Non-pigmented ciliary epithelial cell (primary cell): ENCODE data around the gene NUMA1.

Experiments
- DNase-seq: peaks from one replicate; pipeline ENCODE4 v3.0.0-alpha.2; 2010; ENCODE audit warnings: low read depth

Gene NUMA1

DNA sequence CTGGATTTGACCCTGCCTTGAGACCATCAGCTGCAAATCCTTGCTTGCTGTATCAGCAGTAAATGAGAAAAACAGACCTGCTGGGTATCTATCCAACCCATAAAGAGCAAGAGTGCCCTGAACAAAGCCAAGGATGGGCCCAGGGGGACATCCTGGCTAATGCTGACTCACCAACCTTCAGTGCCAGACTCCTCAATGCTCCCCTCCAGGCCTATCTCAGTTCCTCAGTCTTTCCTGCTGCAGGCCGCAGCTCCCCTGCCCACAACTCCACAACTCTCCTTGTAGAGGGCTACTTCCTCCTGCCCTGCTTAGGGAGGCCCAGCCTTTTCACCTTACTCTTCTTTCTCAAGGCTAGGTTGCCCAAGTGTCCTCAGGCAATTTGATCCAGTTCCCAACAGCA is 20.1 kb upstream of the NUMA1 start:
- no peak for DNase-seq

DNA sequence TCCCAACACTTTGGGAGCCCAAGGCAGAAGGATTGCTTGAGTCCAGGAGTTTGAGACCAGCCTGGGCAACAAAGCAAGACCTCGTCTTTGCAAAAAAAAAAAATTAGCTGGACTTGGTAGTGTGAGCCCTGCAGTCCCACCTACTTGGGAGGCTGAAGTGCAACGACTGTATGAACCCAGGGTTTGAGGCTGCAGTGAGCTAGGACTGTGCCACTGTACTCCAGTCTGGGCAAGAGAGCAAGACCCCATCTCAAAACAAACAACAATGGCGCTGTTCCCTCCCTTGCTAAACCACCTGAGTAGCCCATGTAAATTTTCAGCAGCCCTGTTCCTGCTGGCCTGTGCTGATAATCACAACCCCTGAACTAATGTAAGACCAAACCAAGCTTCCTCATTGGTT is 19.7 kb upstream of the NUMA1 start:
- DNase-seq = no peak

DNA sequence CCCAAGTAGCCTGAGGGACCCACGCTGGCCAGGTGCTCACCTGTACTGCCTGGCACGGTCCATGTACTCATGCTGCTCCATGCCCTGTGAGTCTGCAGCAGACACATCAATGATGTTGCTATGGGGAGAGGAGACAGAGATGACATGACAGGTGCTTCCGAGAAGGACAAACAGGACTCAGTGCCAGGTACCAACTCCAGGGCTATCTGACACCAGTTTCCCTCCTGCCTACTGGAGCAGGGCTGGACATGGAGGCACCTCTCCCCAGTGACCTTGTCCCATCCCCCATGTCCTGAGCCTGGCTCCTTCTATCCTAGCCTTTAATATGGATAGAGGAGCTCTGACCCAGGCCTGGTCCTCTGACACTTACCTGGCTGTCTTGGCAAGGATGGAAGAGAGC is 18.4 kb upstream of the NUMA1 start:
- no peak for DNase-seq

DNA sequence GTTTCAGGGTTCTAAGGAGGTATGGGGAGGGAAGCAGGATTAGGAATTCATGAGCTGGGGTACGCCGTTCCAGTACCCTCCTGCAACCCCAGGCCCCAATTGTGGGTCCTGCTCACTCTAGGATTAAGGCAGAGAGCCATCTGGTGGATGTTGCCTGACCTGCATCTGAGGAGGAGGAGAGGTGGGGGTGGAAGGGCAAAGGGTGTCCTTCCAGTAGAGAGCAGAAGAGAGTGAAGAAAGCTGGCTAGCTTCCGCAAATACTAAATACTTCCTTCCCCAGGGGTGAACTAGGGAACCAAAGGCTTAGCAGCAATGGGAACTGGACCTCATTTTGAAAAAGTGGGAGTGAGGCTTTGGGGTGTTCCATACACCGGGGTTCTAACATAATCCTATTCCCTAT is 10.9 kb upstream of the NUMA1 start:
- DNase-seq = no peak

DNA sequence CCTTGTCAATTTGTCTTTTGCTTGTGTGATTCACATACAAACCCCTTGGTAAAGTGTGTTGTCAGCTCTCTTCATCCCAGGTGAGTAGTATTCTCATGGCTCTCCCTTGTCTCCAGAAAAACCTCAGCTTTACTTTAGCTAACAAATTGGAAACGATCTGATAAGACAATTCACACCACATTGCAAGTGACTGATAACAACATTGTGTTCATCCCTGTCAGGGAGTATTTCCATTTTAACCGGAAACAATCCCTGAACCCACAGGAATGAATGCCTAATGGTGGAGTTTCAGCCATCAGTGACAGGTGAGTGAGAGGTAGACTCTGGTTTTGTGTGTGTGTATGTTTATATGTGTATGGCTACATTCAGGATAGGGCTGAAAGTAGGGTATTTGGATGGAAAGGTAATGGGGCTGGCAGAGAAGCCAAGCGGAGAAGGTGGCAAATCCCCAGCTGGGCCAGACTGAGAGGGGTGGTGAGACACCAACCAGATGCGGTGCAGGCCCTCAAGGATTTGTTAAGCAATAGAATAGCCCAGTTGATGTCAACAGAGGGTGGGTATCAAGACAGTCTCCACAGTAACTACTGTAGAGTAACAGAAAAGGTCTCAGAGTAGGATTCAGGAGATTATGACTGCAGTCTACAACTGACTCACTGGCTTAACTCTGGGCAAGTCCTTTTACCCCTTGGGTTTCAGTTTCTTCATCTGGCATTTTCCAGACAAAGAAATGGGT is 7.9 kb upstream of the NUMA1 start:
- no peak for DNase-seq

DNA sequence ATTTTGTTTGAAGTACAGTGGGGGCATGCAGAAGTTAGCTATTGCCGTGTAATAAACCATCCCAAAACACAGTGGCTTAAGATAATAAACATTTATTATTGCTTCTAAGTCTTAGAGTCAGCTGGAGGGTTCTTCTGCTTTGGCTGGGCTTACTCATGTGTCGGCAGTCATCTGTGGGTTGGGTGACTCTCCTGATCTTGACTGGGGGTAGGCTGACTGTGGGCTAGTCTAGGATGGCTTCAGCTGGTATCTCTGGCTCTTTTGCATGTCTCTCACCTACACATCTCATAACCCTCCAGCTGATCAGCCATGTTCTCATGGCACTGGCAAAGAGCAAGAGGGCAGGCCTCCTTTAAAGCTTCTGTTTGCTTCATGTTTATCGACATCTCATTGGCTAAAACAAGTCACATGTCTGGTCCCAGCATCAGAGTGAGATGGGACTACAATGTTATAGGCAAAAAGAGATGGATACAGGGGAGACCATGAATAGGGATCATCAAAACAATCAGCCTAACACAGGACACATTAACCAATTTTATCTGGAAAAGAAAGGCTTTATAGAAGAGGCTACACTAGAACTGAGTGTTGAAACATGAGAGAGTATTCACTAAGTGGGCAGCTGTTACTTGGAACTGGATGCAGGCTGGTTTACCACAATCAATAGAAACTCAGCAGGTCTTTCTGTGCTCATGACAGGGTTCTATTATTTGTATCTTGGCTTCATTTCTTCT is 5.4 kb upstream of the NUMA1 start:
- no peak for DNase-seq

DNA sequence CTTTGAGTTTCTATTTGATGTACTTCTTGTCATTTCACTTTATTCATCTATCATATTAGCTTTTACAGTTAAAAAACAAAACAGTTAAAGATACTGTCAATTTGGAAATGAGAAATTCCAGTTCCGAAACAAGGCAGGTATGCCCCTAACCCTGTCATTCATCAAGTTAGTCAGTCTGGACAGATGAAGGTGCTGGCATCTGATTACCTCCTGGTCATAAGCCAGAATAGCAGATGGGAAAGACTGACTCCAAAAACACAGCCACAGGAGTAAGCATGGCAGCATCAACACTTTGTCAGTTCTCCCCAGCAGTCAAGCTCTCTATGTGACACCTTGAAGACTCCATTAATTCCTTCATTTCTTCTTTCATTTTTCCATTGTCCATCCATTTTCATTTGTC is 4.6 kb upstream of the NUMA1 start:
- DNase-seq = no peak

DNA sequence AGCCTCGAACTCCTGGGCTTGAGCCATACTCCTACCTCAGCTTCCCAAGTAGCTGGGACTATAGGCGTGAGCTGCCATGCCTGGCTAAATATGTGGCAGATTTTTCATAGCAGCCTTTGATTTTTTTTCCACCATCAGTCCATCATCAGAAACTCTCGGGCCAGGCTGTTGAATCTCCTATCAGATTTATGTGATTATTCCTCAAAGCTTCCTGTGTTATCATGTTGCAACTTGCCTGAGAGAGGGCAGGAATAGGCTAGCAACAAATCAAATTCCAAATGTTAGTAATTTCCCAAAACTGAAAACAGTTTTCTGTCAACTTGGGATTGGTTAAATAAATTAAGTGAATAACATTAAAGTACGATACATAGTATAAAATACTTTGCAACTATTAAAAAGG is 3.7 kb upstream of the NUMA1 start:
- no peak for DNase-seq

DNA sequence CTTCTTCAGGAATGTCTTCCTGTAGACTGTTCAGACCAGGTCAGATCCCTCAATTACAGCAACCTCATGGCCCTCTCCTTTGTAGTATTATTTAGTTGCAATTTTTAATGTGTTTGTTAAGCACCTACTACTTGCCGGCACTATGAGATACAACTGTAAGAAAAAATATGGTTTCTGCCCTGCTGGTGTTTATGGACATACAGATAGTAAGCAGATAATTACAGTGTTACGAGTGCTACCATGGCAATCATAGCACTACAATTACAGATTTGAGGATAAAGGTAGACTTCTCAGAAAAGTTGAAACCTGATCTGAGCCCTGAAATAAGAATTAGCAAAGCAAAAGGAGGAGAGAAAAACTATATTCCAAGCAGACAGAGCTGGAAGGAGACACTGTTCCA is 3.1 kb upstream of the NUMA1 start:
- DNase-seq = no peak

DNA sequence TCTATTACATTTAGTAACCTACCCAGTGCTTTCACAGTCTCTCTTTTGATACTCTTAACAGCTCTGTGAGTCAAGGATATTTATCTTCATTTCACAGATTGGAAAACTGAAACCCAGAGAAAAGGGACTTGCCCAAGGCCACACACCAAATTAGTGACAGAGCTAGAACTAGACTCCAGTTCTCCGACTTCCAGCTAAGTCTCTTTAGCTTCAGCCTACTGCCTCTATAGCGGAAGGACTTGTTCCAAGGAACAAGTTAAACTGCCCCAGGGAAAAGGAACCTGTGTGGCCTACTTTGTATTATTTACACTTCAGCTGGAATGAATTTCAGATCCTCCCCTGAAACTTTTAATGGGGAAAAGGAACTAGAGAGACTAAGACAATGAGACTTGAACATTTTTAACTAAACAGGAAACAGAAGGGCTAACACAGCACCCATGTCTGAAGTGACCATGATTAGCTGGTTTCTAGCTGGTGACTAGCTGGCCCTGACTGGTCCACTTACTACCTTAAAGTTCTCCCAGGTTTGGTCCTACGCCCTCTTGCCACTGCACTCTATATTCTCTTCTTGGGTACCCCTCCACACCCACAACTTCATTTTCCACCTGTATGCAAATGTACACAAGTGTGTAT is 1.6 kb upstream of the NUMA1 start:
- no peak for DNase-seq

DNA sequence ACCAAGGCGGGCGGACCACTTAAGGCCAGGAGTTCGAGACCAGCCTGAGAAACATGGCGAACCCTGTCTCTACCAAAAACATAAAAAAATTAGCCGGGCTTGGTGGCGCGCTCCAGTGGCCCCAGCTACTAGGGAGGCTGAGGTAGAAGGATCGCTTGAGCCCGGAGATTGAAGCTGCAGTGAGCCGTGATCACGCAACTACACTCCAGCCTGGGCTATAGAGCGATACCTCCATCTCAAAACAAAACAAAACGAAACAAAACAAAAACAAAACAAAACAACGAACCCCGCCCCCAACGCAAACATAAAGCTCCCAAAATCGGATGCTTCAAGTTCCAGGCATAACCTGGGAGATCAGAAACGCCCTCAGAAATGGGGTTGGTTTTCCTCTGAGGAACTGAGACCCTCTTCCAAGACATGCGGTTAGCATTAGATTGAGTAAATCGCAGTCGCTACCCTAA is 872 bp upstream of the NUMA1 start:
- DNase-seq = no peak

DNA sequence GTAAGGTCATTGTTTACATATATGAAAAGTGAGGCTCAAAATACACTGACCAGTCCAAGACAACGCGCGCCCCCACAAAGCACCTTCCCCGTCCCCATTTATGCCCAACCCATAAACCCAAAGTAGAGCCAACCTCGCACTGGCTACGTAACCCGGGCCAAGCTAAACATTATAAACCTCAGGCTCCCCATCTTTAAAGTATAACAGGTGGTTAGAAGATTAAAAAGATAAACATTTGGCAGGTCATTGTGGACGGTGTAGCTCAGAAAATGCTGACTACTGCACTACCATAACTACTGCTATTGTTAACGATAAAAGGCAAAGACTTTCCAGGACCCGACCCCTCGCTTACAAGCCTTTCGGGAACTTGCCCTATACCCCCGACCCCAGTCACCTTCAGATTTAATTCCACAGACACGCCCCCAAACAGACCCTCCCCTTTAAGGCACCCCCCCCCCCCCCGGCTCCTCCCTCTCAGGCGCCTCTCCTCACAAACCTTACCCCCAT is 470 bp downstream of the NUMA1 start:
- DNase-seq = no peak

DNA sequence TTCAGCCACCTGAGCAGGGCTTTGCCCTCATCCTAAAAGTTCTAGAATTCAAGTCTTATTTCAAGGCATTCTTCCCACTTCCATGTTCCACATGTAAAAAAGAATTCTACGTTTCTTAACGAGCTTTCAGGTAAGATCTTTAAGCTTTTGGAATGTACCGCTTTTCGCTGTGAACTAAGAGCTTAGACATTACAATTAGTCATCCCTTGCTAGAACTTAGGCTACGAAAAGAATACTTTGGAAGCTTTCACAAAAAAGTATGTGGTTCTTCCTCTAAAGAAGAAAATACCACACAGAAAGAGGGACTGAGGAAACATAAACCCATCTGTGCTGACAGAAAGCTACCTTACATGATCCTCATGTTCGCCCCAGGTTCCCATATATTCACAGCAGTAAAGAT is 1.9 kb downstream of the NUMA1 start:
- no peak for DNase-seq

DNA sequence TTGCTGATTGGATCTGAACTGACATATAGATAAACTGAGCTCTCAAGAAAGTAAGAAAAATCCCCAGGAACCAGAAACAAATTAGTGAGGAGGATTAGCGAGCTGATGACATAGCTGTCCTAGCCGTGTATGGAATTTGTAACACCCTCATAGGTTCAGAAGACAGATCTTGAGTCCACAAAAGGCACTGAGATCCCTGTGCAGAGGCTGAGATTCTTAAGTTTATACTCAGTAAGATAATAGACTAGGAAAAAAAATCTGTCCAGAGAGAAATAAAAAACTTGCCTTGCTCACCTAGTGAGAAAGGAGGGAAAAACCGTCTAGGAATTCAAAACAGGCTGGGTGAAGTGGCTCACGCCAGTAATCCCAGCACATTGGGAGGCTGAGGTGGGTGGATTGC is 4.6 kb downstream of the NUMA1 start:
- no peak for DNase-seq

DNA sequence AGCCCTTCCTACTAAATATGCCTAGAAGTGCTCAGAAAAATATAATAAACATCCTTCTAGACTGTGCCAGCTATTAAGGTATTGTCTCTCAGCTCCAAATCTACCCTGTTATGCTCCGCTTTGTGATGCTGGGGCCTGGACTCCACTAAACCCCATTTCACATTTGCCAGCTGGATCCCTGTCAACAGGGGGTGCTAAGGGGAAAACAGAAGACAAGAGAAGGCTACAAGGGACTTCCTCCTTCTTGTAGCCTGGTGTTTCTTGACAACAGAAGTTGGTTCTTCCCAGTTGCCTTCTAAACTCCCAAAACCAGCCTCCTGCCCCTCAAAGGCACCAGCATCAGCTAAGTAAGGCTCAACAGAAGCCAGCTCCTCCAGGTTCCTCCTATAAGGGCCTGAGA is 5.2 kb downstream of the NUMA1 start:
- no peak for DNase-seq

DNA sequence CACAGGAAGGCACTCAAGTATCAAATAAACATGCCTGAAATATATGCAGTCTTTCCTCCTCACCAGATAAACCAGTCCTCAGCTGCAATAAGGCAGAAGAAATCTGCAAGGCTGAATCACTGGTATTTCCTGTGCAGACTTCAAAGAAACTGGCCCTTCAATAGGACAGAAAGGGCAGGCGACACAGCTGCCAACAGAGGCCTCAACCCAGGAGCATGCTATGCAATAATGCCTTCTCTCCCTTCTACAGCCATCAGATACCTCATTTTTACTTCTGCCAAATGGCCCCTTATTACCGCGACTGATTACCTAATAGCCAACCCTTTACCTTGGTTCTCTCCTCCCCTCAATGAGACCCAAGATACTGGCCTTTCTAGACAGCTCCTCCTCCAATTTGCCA is 8.0 kb downstream of the NUMA1 start:
- DNase-seq = peak; percentile 77

DNA sequence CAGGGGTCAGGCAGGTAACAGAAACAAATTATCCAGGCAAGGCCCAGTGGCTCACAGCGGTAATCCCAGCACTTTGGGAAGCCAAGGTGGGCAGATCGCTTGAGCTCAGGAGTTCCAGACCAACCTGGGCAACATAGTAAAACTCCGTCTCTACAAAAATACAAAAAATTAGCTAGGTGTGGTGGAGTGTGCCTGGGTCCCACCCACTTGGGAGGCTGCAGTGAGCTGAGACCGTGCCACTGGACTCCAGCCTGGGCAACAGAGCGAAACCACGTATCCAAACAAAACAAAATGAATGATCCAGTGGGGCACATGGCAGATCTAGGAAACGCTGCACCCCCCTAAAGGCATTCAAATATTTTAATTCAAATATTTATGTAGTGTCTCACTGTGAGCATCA is 9.9 kb downstream of the NUMA1 start:
- DNase-seq = no peak

DNA sequence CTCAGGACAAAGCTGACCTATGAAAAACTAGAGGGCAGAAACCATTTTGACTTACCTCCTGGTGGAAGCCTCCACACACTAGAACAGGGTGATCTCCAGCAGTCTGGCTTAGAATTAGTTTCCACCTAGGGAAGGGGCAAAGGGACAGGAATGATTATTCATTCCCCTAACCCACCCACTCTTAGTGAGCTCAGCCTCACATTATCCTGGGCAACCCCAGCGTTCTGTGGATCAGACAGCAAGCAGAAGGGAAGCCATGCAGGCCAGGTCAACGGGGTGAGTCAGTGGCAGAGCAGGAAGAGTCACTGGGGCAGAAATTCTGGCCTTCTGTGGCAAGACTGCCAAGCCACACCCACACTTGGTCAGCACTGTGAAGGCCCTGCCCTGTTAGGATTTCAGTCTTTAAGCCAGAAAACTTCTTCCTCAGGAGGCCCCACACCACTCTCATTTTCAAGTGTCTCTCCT is 10.5 kb downstream of the NUMA1 start:
- peak; percentile 61 for DNase-seq

DNA sequence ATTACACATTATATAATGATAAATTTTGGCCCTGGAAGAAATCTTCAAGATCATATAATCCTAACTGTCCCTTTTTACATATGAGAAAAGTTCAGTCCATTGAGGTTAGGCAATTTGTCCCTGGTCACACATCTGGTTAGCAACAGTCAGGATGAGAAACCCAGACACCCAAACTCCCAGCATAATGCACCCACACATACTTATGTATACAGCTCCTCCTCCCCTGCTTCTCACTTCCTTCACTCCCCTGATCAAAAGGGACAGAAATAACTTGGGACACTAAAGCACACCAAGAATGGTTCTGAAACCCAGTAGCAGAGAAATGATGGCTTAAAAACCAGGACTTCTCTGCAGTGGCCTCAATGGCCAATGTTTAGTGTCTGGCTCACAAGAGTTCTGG is 11.1 kb downstream of the NUMA1 start:
- DNase-seq = no peak

DNA sequence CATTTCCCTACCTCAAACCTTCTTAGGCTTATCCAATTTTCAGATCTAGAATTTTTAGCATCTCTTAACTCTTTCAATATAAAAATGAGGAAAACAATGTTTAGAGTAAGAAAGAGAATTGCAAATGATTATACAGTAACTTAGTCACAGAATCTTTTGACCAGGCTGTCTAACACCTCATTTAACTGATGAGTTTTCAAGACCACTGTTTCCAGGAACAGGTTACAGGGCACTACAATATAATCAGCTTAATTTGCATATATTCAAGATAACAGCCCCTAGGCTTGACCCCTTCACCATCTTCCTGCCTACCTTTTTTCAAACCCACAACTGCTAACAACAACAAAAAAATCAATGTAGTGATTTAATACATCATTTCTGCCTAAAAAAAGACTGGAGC is 12.7 kb downstream of the NUMA1 start:
- no peak for DNase-seq

DNA sequence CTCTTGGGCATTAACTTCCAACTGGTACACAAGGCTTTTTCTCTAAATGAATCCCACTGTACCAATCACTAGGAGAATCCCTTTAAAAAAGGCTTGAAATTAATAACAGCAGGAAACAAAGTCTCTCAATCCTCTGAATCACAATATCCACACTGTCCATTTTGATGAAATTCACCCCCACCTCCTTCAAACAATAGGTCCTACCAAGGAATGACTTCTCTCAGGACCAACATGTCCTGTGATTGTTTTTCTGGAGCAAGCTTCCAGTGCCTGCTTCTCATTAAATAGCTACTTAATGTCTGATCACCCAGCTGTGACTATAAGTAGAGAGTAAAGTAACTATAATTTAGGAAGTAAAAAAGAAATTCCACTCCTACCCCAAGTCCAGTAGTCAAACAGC is 13.1 kb downstream of the NUMA1 start:
- DNase-seq = no peak

DNA sequence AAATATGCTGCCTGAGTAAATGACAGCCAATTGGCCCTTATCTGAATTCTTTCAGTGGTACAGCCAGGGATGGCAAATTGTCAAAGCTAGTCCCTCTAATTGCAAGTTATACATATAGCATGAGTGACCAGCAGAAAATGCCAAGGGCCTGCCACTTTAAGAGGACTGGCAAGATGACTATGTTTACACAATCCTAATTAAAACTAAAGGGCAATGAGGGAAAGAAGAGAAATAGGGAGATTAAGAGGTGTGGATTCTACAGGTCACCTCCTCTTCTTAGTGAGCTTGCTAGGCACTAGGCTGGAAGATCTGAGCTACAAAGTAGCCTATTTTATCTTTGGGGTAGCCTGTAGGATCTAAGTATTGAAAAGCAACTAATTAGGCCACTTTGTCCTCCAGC is 13.5 kb downstream of the NUMA1 start:
- no peak for DNase-seq

DNA sequence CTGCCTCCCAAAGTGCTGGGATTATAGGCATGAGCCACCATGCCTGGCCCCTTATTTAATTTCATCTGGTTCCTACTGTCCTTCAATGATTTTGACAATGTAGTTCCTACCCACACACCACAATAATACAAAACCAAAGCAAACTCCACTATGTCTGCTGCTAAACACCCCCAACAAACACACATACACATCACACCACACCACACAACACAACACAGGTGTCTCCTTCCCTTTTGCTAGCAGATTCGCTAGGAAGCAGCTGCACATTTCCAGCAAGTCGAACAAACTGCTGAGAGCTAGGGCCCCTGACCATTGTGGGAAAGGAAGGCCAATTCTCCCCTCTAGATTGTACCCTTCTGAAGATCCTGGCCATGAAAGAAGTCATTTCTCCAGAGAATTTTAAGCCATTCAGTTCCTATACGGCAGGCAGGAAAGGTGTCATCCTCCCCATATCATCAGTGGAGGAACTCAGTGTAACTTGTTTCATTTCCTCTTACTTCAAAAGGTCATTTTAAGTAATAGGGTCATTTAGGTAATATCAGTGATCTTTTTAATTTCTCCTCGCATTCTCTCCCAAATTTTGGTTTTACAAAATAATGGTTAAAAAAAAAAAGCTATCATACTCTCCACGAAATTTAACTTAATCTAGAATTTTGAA is 18.5 kb downstream of the NUMA1 start:
- no peak for DNase-seq
